ENCODE data around the gene NDUFV3. TPM values are rescaled to one million over a fixed set of nuclear protein-coding genes. Genes with fewer than 3 reads are reported as not detected.

Gene NDUFV3
- total RNA-seq = 40.6 and 45.7 TPM in 2 replicates
- polyA plus RNA-seq = 12.1 and 13.4 TPM in 2 replicates
- 20.0 and 20.9 TPM in 2 replicates for polyA plus RNA-seq (2011; cell fraction: cytosol; rRNA removed)
- 20.5 and 21.2 TPM in 2 replicates for polyA plus RNA-seq (2011; cell fraction: nucleus; rRNA removed)
- polyA plus RNA-seq (2012) = 36.7 and 37.4 TPM in 2 replicates
- polyA minus RNA-seq = 8.1 and 12.2 TPM in 2 replicates
- 39.0 TPM for polyA minus RNA-seq (2011; cell fraction: cytosol; rRNA and poly(A)+ RNA removed)
- polyA minus RNA-seq (2011; cell fraction: nucleus; rRNA and poly(A)+ RNA removed) = 4.6 and 6.2 TPM in 2 replicates
- percentile 75 among the genes with signal in this experiment for Bru-seq, nascent RNA
- percentile 83 among the genes with signal in this experiment for BruChase-seq, experiment 1, labeled RNA remaining after a 6-hour chase
- BruChase-seq, experiment 2, labeled RNA remaining after a 2-hour chase = percentile 82 among the genes with signal in this experiment
- long read RNA-seq, full-length matches to known transcripts = 90 of 112 reads
- long read RNA-seq, partial matches to known transcripts = 8 of 112 reads
- long read RNA-seq, other reads (novel, unspliced or antisense) = 14 of 112 reads

DNA sequence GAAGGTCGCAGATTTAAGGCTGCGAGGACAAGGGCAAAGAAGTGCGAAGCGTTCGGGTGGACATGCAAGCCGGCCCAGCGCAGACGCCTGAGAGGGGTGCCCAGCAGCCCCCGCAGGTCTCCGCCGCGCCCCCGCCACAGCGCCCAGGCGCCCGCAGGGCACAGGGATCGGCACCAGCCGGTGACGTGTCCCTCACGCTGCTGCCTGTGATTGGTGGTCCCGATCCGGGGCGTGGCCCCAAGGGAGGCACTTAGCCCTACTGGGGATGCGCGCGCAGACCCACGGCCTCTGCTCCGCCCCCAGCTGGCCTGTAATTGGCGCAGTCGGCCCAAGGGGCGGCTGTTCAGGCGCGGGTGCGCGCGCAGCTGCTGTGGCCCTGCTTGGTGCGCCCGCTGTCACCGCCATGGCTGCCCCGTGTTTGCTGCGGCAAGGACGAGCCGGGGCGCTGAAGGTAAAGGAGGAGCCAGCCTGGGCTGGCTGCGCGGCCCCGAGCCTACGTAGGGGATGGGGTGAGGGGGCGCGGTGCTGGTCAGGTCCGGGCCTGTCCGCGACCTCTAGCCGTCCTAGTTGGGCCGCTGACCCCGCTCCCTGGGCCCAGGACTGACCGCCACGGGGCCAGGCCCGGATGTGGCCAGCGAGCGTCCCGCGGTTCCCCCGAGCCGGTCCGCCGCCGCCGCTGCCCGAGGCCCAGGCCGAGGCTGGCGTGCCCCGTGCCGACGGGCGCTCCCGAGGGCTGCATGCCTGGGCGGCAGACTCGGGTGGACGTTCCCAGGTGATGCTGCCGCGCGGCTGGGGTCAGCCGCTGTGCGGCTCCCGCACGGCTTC, at the start of gene NDUFV3:
Gene NDUFV3, plus strand, starts transcription at position 379 of the 825 bp plus-strand sequence. Its CDS starts 25 bp downstream, at position 404.
- Histone ChIP-seq H3K79me2 (ENCODE audit: control insufficient read depth, insufficient read depth, low read length) (peaks cover 21% of the 10 kb centered on the region), H3K4me2 (ENCODE audit: insufficient read depth, low read length) (peak within 1 kb of the TSS; percentile 46), H3K27me3 (ENCODE audit: control insufficient read depth in 2 of 2, insufficient read depth in 2 of 2, low read length in 2 of 2) (no peaks in the 10 kb centered on the region), H3K4me1 (ENCODE audit: control insufficient read depth, extremely low read depth, insufficient read depth, low read length) (peaks cover 5% of the 10 kb centered on the region), H3K9me3 (replicated peaks; ENCODE audit: control insufficient read depth, insufficient read depth, low read length) (no peaks in the 10 kb centered on the region), H3K4me3 (replicated peaks in 1 of 3; ENCODE audit: insufficient read depth in 1 of 3, low read depth in 1 of 3, low read length in 3 of 3) (peak within 1 kb of the TSS; percentile 42 to 77 (median 71)), H3K27ac (ENCODE audit: insufficient read depth, low read depth, low read length) (peak within 1 kb of the TSS; percentile 36), H3K36me3 (ENCODE audit: control insufficient read depth in 2 of 2, extremely low read depth in 1 of 2, insufficient read depth in 2 of 2, low read length in 2 of 2) (peaks cover 0 to 4% of the 10 kb centered on the region in 2 experiments), H3K9me1 (replicated peaks; ENCODE audit: control insufficient read depth, extremely low read depth, insufficient read depth, low read length) (no peaks in the 10 kb centered on the region), H4K20me1 (replicated peaks; ENCODE audit: control insufficient read depth, extremely low read depth, insufficient read depth, low read length) (no peaks in the 10 kb centered on the region), H3K9ac (replicated peaks; ENCODE audit: extremely low read depth, insufficient read depth, low read length) (peak within 1 kb of the TSS; percentile 78), H2AFZ (ENCODE audit: low read depth, low read length) (peak within 1 kb of the TSS; percentile 78)
- no peak for TF ChIP-seq GATA2 (IDR thresholded peaks at IDR 0.05; ENCODE audit: insufficient read depth, insufficient read length, low read depth, low read length)
- peak; percentile 93 for TF ChIP-seq POLR2A (IDR thresholded peaks at IDR 0.05; ENCODE audit: low read depth, low read length)
- no peak for TF ChIP-seq MYC (IDR thresholded peaks at IDR 0.05; ENCODE audit: low read depth, low read length)
- TF ChIP-seq, protein P1, sequence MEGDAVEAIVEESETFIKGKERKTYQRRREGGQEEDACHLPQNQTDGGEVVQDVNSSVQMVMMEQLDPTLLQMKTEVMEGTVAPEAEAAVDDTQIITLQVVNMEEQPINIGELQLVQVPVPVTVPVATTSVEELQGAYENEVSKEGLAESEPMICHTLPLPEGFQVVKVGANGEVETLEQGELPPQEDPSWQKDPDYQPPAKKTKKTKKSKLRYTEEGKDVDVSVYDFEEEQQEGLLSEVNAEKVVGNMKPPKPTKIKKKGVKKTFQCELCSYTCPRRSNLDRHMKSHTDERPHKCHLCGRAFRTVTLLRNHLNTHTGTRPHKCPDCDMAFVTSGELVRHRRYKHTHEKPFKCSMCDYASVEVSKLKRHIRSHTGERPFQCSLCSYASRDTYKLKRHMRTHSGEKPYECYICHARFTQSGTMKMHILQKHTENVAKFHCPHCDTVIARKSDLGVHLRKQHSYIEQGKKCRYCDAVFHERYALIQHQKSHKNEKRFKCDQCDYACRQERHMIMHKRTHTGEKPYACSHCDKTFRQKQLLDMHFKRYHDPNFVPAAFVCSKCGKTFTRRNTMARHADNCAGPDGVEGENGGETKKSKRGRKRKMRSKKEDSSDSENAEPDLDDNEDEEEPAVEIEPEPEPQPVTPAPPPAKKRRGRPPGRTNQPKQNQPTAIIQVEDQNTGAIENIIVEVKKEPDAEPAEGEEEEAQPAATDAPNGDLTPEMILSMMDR (IDR thresholded peaks at IDR 0.05; ENCODE audit: extremely low read depth in 1 of 2, insufficient read depth in 1 of 2, low read depth in 1 of 2, low read length in 2 of 2) = no peak
- TF ChIP-seq, protein P2, sequence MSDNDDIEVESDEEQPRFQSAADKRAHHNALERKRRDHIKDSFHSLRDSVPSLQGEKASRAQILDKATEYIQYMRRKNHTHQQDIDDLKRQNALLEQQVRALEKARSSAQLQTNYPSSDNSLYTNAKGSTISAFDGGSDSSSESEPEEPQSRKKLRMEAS (IDR thresholded peaks at IDR 0.05; ENCODE audit: insufficient read depth, insufficient read length) = no peak
- no peak for TF ChIP-seq FOS (IDR thresholded peaks at IDR 0.05; ENCODE audit: borderline replicate concordance, insufficient read depth, low read length)
- no peak for TF ChIP-seq JUN (IDR thresholded peaks at IDR 0.05; ENCODE audit: borderline replicate concordance, insufficient read depth, insufficient read length, low read depth)
- TF ChIP-seq POLR2AphosphoS5 (IDR thresholded peaks at IDR 0.05; ENCODE audit: insufficient read depth, low read depth, low read length) = peak; percentile 94
- TF ChIP-seq EZH2 (IDR thresholded peaks at IDR 0.05; ENCODE audit: borderline replicate concordance, low read depth, low read length, severe bottlenecking) = no peak
- ChIA-PET POLR2A (interaction anchor here (0.6 to 1.3 kb wide), 2 partner anchors 70 to 81 kb away, joined by 3 to 5 read pairs; partner anchors contain the start of gene PKNOX1), CTCF (interaction anchor here (1.1 to 1.4 kb wide), 3 partner anchors 12 to 300 kb away, joined by 3 to 6 read pairs (median 3); no protein-coding TSS in a partner anchor)
- DNase-seq (ENCODE audit: low read depth, low spot score) (peak; percentile 99), FAIRE-seq (peak; percentile 91)
- TSS peak; percentile 73 for BruUV-seq (replicated peaks)
- intact Hi-C loops (cut with micrococcal nuclease) = loop anchor here (1.0 to 10.0 kb wide), 3 partner anchors 14 to 82 kb away; partner anchors contain the start of genes PKNOX1 and WDR4
- dilution Hi-C loops (cut with MboI; ENCODE audit: extremely low pct_ligation_motif_present, low sequenced_read_pairs) = no loop called here
